Spleen (tissue), 7 donors: ENCODE measurements around the gene MREG.

Source experiments
- CTCF ChIP-seq, 11 experiments: fragments of 200-600 bp in 7 of 11; fragments of 450-650 bp in 4 of 11; sonication (generic) in 4 of 11; IDR thresholded peaks in 8 of 11; conservative IDR thresholded peaks in 3 of 11; 1 replicate in 7 of 11; 2 replicates in 4 of 11; pipeline versions ENCODE4 v1.4.0 to v1.8.0; 2016 to 2021; ENCODE audit warnings: antibody characterized with exemption in 11 of 11, inconsistent platforms in 4 of 11, mild to moderate bottlenecking in 1 of 11
- POLR2A ChIP-seq, 3 donors: fragments of 450-650 bp; IDR thresholded peaks; one replicate each; pipeline ENCODE4 v1.5.1; 2017; ENCODE audit warnings: antibody characterized with exemption in 3 of 3, mild to moderate bottlenecking in 1 of 3
- POLR2AphosphoS5 ChIP-seq, 3 donors: sonication (generic); formaldehyde crosslinking; IDR thresholded peaks; one replicate each; pipeline ENCODE4 v1.5.1; 2017; ENCODE audit warnings: antibody characterized with exemption in 3 of 3
- donor health status: DM: no; HTN: no; CAD: no; lungs with moderate emphysema.
- donor health status: DM: no; HTN: no; CAD: no.
- donor health status: DM: no; HTN: no; CAD: no.

- TF ChIP-seq POLR2AphosphoS5 (IDR thresholded peaks at IDR 0.05) (no peak), CTCF (IDR thresholded peaks at IDR 0.05 in 8 of 11, conservative IDR thresholded peaks at IDR 0.05 in 3 of 11) (no peak), POLR2A (IDR thresholded peaks at IDR 0.05) (no peak)
Observed at GRCh38 chr2:215898363-215898762, 115.0 kb downstream of the MREG start.
